SU-DHL-6 (cell line): ENCODE data around the gene STAT1.
A peak's percentile ranks its signal among the peaks of the same experiment; 100 is the strongest.

Experiments used
- CTCF ChIP-seq: fragments of 200-600 bp; sonication (generic); IDR thresholded peaks from one replicate; pipeline ENCODE4 v1.5.1; 2017; ENCODE audit warnings: antibody characterized with exemption, mild to moderate bottlenecking, low read length, moderate library complexity; ENCODE audit not compliant: insufficient read depth, poor library complexity, severe bottlenecking
- EZH2phosphoT487 ChIP-seq: fragments of 200-600 bp; sonication (generic), shearing (Covaris generic); conservative IDR thresholded peaks from 2 replicates; pipeline ENCODE4 v1.6.1; 2018; ENCODE audit warnings: mild to moderate bottlenecking, antibody characterized with exemption, low read length, moderate library complexity, mixed read lengths

GRCh38 chr2:191051825-191052778, 38.1 kb upstream of the STAT1 start:
- TF ChIP-seq CTCF (peak; percentile 33), EZH2phosphoT487 (no peak)
